ENCODE measurements around the gene DIPK1B.
"Not testable (repeated sequence)": the region's sequence is repeated elsewhere in the genome, so short reads cannot be mapped to it uniquely, and the experiment has no call there.

GRCh38 chr9:136755302-136756133 is 43.1 kb downstream of the DIPK1B start:
- TF ChIP-seq, protein P1, sequence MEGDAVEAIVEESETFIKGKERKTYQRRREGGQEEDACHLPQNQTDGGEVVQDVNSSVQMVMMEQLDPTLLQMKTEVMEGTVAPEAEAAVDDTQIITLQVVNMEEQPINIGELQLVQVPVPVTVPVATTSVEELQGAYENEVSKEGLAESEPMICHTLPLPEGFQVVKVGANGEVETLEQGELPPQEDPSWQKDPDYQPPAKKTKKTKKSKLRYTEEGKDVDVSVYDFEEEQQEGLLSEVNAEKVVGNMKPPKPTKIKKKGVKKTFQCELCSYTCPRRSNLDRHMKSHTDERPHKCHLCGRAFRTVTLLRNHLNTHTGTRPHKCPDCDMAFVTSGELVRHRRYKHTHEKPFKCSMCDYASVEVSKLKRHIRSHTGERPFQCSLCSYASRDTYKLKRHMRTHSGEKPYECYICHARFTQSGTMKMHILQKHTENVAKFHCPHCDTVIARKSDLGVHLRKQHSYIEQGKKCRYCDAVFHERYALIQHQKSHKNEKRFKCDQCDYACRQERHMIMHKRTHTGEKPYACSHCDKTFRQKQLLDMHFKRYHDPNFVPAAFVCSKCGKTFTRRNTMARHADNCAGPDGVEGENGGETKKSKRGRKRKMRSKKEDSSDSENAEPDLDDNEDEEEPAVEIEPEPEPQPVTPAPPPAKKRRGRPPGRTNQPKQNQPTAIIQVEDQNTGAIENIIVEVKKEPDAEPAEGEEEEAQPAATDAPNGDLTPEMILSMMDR (IDR thresholded peaks at IDR 0.05; ENCODE audit: low read depth, low read length, poor library complexity, severe bottlenecking): not testable (repeated sequence)
- TF ChIP-seq EZH2phosphoT487 (IDR thresholded peaks at IDR 0.05; ENCODE audit: borderline replicate concordance, low read length): not testable (repeated sequence)
